ENCODE measurements around the gene TNPO1.
"Not testable (repeated sequence)": the region's sequence is repeated elsewhere in the genome, so short reads cannot be mapped to it uniquely, and the experiment has no call there.

The TNPO1 gene

DNA sequence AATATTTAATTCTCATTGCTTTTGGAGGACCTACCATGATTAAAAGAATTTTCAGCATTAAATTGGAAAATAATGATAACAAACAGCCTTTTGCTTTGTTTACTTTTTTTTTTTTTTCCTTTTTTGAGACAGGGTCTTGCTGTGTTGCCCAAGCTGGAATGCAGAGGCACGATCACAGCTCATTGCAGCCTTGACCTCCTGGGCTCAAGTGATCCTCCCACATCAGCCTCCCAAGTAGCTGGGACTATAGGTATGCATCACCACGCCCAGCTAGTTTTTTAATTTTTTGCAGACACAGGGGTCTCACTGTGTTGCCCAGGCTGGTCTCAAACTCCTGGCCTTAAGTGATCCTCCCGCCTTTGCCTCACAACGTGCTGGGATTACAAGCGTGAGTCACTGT lies 23.8 kb upstream of the TNPO1 start:
- not testable (repeated sequence) for H3K4me3 ChIP-seq (ENCODE audit: low read depth, low read length)

DNA sequence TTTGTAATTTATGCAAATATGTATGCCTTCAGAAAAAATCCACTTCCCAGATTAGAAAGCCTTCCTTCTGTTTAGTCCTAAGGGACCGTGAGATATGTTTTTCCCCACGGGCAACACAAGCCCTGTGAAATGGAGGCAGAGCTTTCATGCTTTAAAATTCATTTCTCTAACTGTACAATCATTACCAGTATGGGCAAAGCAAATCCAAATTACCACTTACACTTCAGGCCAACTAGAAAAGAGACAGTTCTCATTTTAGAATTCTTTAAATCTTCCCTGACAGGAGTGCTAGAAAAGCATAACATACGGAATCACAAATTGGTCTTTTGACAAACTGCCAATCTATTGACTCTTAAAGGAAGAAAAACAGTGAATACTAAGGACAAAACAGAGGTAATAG lies 20.5 kb upstream of the TNPO1 start:
- Histone ChIP-seq H3K4me3 (ENCODE audit: low read depth, low read length) (no peak overlapping the region), H3K27ac (ENCODE audit: low read depth, low read length) (no peak overlapping the region), H3K9me3 (ENCODE audit: control insufficient read depth, insufficient read depth, low read length) (no peaks in the 10 kb centered on the region), H3K4me1 (ENCODE audit: control insufficient read depth, insufficient read depth, low read length) (peaks cover 7% of the 10 kb centered on the region), H3K36me3 (ENCODE audit: control insufficient read depth, insufficient read depth, low read length) (no peaks in the 10 kb centered on the region), H3K27me3 (ENCODE audit: control insufficient read depth, insufficient read depth, low read length) (no peaks in the 10 kb centered on the region), H3K9ac (ENCODE audit: low read depth, low read length) (no peak overlapping the region)

More for the DNA sequence above, 23.8 kb upstream of the TNPO1 start:
- not testable (repeated sequence) for H3K9ac ChIP-seq (ENCODE audit: low read depth, low read length); H3K4me1 ChIP-seq (ENCODE audit: control insufficient read depth, insufficient read depth, low read length); H3K9me3 ChIP-seq (ENCODE audit: control insufficient read depth, insufficient read depth, low read length); H3K27ac ChIP-seq (ENCODE audit: low read depth, low read length); H3K36me3 ChIP-seq (ENCODE audit: control insufficient read depth, insufficient read depth, low read length); H3K27me3 ChIP-seq (ENCODE audit: control insufficient read depth, insufficient read depth, low read length)

DNA sequence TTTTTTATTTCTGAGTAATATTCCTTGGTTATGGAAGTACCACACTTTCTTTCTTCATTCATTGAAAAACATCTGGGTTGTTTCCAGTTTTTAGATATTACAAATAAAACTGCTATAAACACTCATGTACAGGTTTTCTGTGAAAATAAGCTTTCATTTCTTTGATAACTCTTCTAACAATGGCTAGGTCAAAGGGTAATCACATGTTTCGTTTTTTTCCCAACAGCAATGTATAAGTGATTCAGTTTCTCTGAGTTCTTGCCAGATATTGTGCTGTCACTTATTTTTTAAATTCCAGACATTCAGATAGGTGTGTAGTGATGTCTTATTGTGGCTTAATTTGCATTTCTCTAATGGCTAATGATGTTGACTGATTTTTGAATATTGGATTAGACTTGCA lies 16.7 kb upstream of the TNPO1 start:
- H3K4me3 ChIP-seq (ENCODE audit: low read depth, low read length), result no peak overlapping the region
- no peaks in the 10 kb centered on the region for H3K4me1 ChIP-seq (ENCODE audit: control insufficient read depth, insufficient read depth, low read length)
- no peaks in the 10 kb centered on the region for H3K9me3 ChIP-seq (ENCODE audit: control insufficient read depth, insufficient read depth, low read length)
- H3K27ac ChIP-seq (ENCODE audit: low read depth, low read length), result no peak overlapping the region
- H3K9ac ChIP-seq (ENCODE audit: low read depth, low read length), result no peak overlapping the region
- no peaks in the 10 kb centered on the region for H3K36me3 ChIP-seq (ENCODE audit: control insufficient read depth, insufficient read depth, low read length)
- H3K27me3 ChIP-seq (ENCODE audit: control insufficient read depth, insufficient read depth, low read length), result no peaks in the 10 kb centered on the region

DNA sequence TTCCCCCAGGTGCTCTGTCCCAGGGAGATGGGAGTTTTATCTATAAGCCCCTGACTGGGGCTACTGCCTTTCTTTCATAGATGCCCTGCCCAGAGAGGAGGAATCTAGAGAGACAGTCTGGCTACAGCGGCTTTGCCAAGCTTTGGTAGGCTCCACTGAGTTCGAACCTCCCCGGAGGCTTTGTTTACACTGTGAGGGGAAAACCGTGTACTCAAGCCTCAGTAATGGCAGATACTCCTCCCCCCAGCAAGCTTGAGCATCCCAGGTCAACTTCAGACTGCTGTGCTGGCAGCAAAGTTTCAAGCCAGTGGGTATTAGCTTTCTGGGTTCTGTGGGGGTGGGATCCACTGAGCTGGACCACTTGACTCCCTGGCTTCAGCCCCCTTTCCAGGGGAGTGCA lies 7.8 kb upstream of the TNPO1 start:
- H3K36me3 ChIP-seq (ENCODE audit: control insufficient read depth, insufficient read depth, low read length); H3K27ac ChIP-seq (ENCODE audit: low read depth, low read length): not testable (repeated sequence)

DNA sequence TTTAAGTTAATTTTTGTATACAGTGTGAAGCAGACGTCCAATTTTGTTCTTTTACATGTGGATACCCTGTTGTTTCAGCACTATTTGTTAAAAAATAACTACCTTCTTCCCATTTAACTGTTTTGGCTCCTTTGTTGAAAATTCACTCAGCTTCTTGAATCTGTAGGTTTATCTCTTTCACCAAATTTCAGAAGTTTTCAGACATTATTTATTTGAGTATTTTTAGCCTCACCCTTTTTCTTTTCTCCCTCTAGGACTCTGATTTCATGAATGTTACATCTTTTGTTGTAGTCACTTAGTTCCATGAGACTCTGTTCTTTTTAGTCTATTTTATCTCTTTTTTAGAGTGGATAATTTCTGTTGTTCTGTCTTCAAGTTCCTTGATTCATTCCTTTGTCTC lies 4.6 kb upstream of the TNPO1 start:
- peaks cover 9% of the 10 kb centered on the region; the same call in 1 of the 2 replicates for H3K4me1 ChIP-seq (ENCODE audit: control insufficient read depth, insufficient read depth, low read length)
- no peaks in the 10 kb centered on the region for H3K36me3 ChIP-seq (ENCODE audit: control insufficient read depth, insufficient read depth, low read length)
- no peak overlapping the region for H3K27ac ChIP-seq (ENCODE audit: low read depth, low read length)
- H3K27me3 ChIP-seq (ENCODE audit: control insufficient read depth, insufficient read depth, low read length), result no peaks in the 10 kb centered on the region
- H3K9ac ChIP-seq (ENCODE audit: low read depth, low read length), result no peak overlapping the region
- no peaks in the 10 kb centered on the region for H3K9me3 ChIP-seq (ENCODE audit: control insufficient read depth, insufficient read depth, low read length)
- no peak overlapping the region for H3K4me3 ChIP-seq (ENCODE audit: low read depth, low read length)

More for the DNA sequence above, 7.8 kb upstream of the TNPO1 start:
- H3K4me1 ChIP-seq (ENCODE audit: control insufficient read depth, insufficient read depth, low read length); H3K27me3 ChIP-seq (ENCODE audit: control insufficient read depth, insufficient read depth, low read length); H3K4me3 ChIP-seq (ENCODE audit: low read depth, low read length); H3K9ac ChIP-seq (ENCODE audit: low read depth, low read length); H3K9me3 ChIP-seq (ENCODE audit: control insufficient read depth, insufficient read depth, low read length): not testable (repeated sequence)

DNA sequence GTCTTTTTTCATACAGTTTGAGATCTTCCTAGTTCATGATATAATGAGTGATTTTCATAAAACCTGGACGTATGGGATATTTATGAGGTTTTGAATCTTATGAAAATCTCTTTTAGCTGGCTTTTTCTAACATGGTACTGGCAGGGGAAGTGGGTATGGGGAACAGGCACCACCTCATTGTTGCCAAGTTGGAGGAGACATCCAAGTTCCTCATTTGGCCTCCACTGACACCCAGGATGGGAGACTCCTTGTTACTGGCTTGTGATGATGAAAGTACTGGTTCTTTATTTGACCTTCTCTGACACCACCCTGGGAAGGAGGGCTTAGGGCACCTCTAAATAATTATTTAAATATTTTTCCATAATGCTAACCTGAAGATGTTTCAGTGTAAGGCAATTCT lies 4.0 kb upstream of the TNPO1 start:
- Histone ChIP-seq H3K4me1 (ENCODE audit: control insufficient read depth, insufficient read depth, low read length) (peaks cover 11% of the 10 kb centered on the region; the same call in 1 of the 2 replicates), H3K9me3 (ENCODE audit: control insufficient read depth, insufficient read depth, low read length) (no peaks in the 10 kb centered on the region), H3K9ac (ENCODE audit: low read depth, low read length) (no peak overlapping the region), H3K27me3 (ENCODE audit: control insufficient read depth, insufficient read depth, low read length) (no peaks in the 10 kb centered on the region), H3K4me3 (ENCODE audit: low read depth, low read length) (no peak overlapping the region), H3K27ac (ENCODE audit: low read depth, low read length) (no peak overlapping the region), H3K36me3 (ENCODE audit: control insufficient read depth, insufficient read depth, low read length) (no peaks in the 10 kb centered on the region)

DNA sequence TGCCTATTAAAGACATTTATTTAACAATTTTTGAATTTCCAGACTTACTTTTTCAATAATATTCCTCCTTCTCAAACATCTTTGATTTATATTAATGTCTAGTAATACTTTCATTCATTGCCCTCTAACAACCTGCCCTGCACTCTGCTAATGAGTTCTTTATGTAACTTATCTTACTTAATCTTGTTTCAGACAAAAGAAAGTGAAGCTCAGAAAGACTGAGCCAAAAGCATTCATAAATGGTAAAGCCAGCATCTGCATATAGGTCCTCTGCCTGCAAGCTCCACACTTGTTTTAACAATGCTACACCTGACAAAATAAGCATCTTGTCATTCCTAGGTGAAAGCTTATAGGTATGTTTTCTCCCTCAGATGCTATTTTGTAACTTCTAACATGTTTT lies 2.4 kb upstream of the TNPO1 start:
- Histone ChIP-seq H3K9ac (ENCODE audit: low read depth, low read length) (no peak overlapping the region), H3K9me3 (ENCODE audit: control insufficient read depth, insufficient read depth, low read length) (no peaks in the 10 kb centered on the region), H3K27me3 (ENCODE audit: control insufficient read depth, insufficient read depth, low read length) (no peaks in the 10 kb centered on the region), H3K4me3 (ENCODE audit: low read depth, low read length) (no peak overlapping the region), H3K36me3 (ENCODE audit: control insufficient read depth, insufficient read depth, low read length) (no peaks in the 10 kb centered on the region), H3K4me1 (ENCODE audit: control insufficient read depth, insufficient read depth, low read length) (peaks cover 27% of the 10 kb centered on the region), H3K27ac (ENCODE audit: low read depth, low read length) (no peak overlapping the region)

DNA sequence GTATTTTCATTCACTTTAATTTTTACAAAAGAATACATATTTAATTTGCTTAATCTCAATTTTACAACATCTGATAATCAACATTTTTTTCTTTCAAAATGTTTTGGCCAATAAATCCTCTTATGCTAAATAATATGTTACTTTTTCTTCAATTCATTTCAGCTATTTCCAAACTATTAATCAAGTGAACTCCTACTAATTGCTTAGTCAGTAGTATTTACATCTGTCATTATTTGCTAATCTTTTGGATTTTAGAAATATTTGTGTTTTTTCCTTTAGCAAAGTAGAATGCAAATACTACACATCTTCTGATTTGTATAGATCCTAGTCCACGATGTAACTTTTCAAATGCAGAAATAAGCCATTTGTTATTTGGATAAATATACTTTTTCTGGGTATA lies 1.6 kb upstream of the TNPO1 start:
- no peaks in the 10 kb centered on the region for H3K36me3 ChIP-seq (ENCODE audit: control insufficient read depth, insufficient read depth, low read length)
- no peak overlapping the region for H3K9ac ChIP-seq (ENCODE audit: low read depth, low read length)
- H3K4me1 ChIP-seq (ENCODE audit: control insufficient read depth, insufficient read depth, low read length), result peaks cover 29% of the 10 kb centered on the region
- H3K4me3 ChIP-seq (ENCODE audit: low read depth, low read length), result no peak overlapping the region
- H3K27ac ChIP-seq (ENCODE audit: low read depth, low read length), result no peak overlapping the region
- no peaks in the 10 kb centered on the region for H3K27me3 ChIP-seq (ENCODE audit: control insufficient read depth, insufficient read depth, low read length)
- H3K9me3 ChIP-seq (ENCODE audit: control insufficient read depth, insufficient read depth, low read length), result no peaks in the 10 kb centered on the region

DNA sequence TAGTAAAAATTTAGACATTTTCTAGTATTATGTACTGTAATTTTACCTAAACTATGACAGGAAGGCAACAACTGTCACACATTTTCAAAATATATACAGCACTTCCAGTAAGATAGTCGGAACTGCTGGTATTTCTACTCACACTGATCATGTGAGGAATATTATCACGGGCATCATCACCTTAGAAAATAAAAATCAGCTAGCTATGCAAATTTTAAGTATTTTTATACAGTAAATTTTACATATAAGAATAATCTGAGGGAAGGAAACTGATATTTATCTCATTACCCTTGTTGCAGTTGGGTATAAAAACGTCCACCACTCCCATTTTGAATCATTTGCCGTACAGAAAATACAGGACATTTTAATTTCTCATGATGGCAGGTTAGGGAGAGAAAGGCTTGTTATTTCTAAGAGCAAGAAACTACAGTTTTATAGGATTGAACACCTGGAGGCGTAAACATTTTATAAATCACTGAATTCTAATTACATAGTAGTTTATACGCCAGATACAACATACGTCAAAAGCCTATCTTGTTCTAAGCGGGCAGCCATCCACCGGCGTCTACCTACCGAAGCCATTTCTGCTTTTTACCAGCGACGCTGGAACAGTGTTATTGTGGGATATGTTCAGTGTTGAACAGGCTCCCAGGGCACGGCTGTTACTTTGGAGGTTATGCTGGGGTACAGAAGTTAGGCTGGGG lies 729 bp upstream of the TNPO1 start:
- peak overlapping the region; percentile 97 for H3K27ac ChIP-seq (ENCODE audit: low read depth, low read length)
- no peaks in the 10 kb centered on the region for H3K36me3 ChIP-seq (ENCODE audit: control insufficient read depth, insufficient read depth, low read length)
- no peaks in the 10 kb centered on the region for H3K27me3 ChIP-seq (ENCODE audit: control insufficient read depth, insufficient read depth, low read length)
- H3K9ac ChIP-seq (ENCODE audit: low read depth, low read length), result peak overlapping the region; percentile 88
- peak overlapping the region; percentile 94 for H3K4me3 ChIP-seq (ENCODE audit: low read depth, low read length)
- no peaks in the 10 kb centered on the region for H3K9me3 ChIP-seq (ENCODE audit: control insufficient read depth, insufficient read depth, low read length)
- H3K4me1 ChIP-seq (ENCODE audit: control insufficient read depth, insufficient read depth, low read length), result peaks cover 29% of the 10 kb centered on the region

DNA sequence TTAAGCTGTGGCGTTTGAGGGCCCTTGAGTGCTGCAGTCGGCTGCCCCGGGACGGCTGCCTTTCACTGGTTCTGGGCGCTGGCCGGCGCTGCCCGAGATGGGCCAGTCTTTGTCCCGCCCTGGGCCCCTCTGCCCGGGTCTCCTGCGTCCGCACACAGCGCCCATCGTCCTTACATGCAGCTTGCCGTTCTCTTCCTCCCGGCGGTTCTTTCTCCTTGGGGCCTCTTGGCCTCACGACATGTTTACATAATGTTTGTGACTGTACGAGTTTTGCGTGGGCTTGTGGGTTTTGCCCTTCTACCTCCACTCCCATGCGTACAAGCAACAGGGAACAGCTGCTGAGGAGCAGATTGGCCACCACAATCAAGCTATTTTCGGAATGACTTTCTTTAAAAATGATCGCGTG lies 618 bp downstream of the TNPO1 start:
- Histone ChIP-seq H3K36me3 (ENCODE audit: control insufficient read depth, insufficient read depth, low read length) (no peaks in the 10 kb centered on the region), H3K4me1 (ENCODE audit: control insufficient read depth, insufficient read depth, low read length) (peaks cover 36% of the 10 kb centered on the region), H3K27me3 (ENCODE audit: control insufficient read depth, insufficient read depth, low read length) (no peaks in the 10 kb centered on the region), H3K27ac (ENCODE audit: low read depth, low read length) (peak overlapping the region; percentile 97), H3K9me3 (ENCODE audit: control insufficient read depth, insufficient read depth, low read length) (no peaks in the 10 kb centered on the region), H3K4me3 (ENCODE audit: low read depth, low read length) (peak overlapping the region; percentile 94), H3K9ac (ENCODE audit: low read depth, low read length) (peak overlapping the region; percentile 88)

DNA sequence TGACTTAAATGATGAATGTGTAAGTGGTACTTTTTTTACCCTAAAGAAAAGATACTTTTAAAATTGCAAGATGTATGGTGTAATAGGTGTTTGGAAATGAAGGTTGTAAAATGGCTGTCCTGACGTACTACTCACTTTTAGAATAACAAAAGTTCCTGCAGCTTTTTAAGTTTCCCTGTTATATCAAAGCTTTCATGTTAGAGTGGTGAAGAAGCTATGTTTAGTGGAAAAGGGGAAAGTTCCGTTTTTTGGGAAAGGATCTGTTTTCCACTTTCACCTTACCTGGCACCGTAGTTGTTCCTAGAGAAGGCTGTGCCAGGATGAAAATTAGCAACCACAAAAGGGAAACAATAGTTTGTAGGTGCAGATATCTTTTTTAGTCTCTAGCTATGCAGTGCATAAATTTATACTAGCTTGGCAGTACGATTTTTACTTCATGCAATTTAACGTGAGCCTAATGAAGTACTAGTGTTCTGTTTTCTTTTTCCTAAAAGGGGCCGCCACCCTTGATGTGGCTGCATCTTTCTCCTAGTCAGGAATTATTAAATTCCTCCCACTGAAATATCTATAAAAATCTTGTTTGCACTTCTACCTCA lies 1.3 kb downstream of the TNPO1 start:
- Histone ChIP-seq H3K9me3 (ENCODE audit: control insufficient read depth, insufficient read depth, low read length) (no peaks in the 10 kb centered on the region), H3K9ac (ENCODE audit: low read depth, low read length) (peak overlapping the region; percentile 88; the same call in 1 of the 2 replicates), H3K4me3 (ENCODE audit: low read depth, low read length) (peak overlapping the region; percentile 94), H3K27ac (ENCODE audit: low read depth, low read length) (no peak overlapping the region), H3K36me3 (ENCODE audit: control insufficient read depth, insufficient read depth, low read length) (no peaks in the 10 kb centered on the region), H3K27me3 (ENCODE audit: control insufficient read depth, insufficient read depth, low read length) (no peaks in the 10 kb centered on the region), H3K4me1 (ENCODE audit: control insufficient read depth, insufficient read depth, low read length) (peaks cover 37% of the 10 kb centered on the region)

Measured in HUES48 (cell line).